ENCODE measurements around the gene PTPRU. TPM values are rescaled to one million over a fixed set of nuclear protein-coding genes. Genes with fewer than 3 reads are reported as not detected.

PTPRU gene
- total RNA-seq, 1 donor from 2014 or later = 15.3 TPM

GRCh38 chr1:29251164-29252124, 15.1 kb downstream of the PTPRU start:
- intact Hi-C loops (cut with micrococcal nuclease) = no loop called here
- no peak for DNase-seq
- Histone ChIP-seq H3K4me3 (no peak overlapping the region), H3K27ac (replicated peaks) (no peak overlapping the region), H3K9me3 (replicated peaks) (no peaks in the 10 kb centered on the region), H3K4me1 (no peaks in the 10 kb centered on the region), H3K27me3 (ENCODE audit: low read depth) (no peaks in the 10 kb centered on the region), H3K36me3 (no peaks in the 10 kb centered on the region)
- no peak for TF ChIP-seq CTCF (IDR thresholded peaks at IDR 0.05; ENCODE audit: borderline replicate concordance)

- Histone ChIP-seq H3K27ac (replicated peaks) (no peak overlapping the region), H3K27me3 (ENCODE audit: low read depth) (peaks cover 11% of the 10 kb centered on the region), H3K4me1 (no peaks in the 10 kb centered on the region), H3K36me3 (no peaks in the 10 kb centered on the region), H3K9me3 (replicated peaks) (no peaks in the 10 kb centered on the region), H3K4me3 (no peak overlapping the region)
- DNase-seq = no peak
- intact Hi-C loops (cut with micrococcal nuclease) = no loop called here
- no peak for TF ChIP-seq CTCF (IDR thresholded peaks at IDR 0.05; ENCODE audit: borderline replicate concordance)
These were observed 16.9 kb downstream of the PTPRU start for GRCh38 chr1:29253180-29253579.

- DNase-seq = no peak
- intact Hi-C loops (cut with micrococcal nuclease) = no loop called here
- H3K36me3 ChIP-seq = no peaks in the 10 kb centered on the region
- TF ChIP-seq CTCF (IDR thresholded peaks at IDR 0.05; ENCODE audit: borderline replicate concordance) = no peak
- no peaks in the 10 kb centered on the region for H3K9me3 ChIP-seq (replicated peaks)
- H3K4me1 ChIP-seq = peaks cover 8% of the 10 kb centered on the region
- H3K27ac ChIP-seq (replicated peaks) = no peak overlapping the region
- H3K27me3 ChIP-seq (ENCODE audit: low read depth) = peaks cover 22% of the 10 kb centered on the region
- no peak overlapping the region for H3K4me3 ChIP-seq
These were observed 18.0 kb downstream of the PTPRU start for GRCh38 chr1:29254346-29254745.

GRCh38 chr1:29255134-29255666, 18.9 kb downstream of the PTPRU start:
- H3K9me3 ChIP-seq (replicated peaks) = no peaks in the 10 kb centered on the region
- no peak overlapping the region for H3K4me3 ChIP-seq
- H3K27ac ChIP-seq (replicated peaks) = no peak overlapping the region
- no peak for TF ChIP-seq CTCF (IDR thresholded peaks at IDR 0.05; ENCODE audit: borderline replicate concordance)
- H3K27me3 ChIP-seq (ENCODE audit: low read depth) = peaks cover 28% of the 10 kb centered on the region
- no peak for DNase-seq
- intact Hi-C loops (cut with micrococcal nuclease) = no loop called here
- H3K4me1 ChIP-seq = peaks cover 16% of the 10 kb centered on the region
- H3K36me3 ChIP-seq = no peaks in the 10 kb centered on the region

GRCh38 chr1:29256394-29256793, 20.1 kb downstream of the PTPRU start:
- intact Hi-C loops (cut with micrococcal nuclease) = no loop called here
- H3K4me3 ChIP-seq = no peak overlapping the region

More at GRCh38 chr1:29256394-29256793, 20.1 kb downstream of the PTPRU start:
- TF ChIP-seq CTCF (IDR thresholded peaks at IDR 0.05; ENCODE audit: borderline replicate concordance) = no peak
- Histone ChIP-seq H3K4me1 (peaks cover 18% of the 10 kb centered on the region), H3K36me3 (no peaks in the 10 kb centered on the region), H3K27ac (replicated peaks) (no peak overlapping the region), H3K9me3 (replicated peaks) (no peaks in the 10 kb centered on the region), H3K27me3 (ENCODE audit: low read depth) (peaks cover 34% of the 10 kb centered on the region)
- DNase-seq = no peak
